Breast epithelium (tissue), 3 donors: ENCODE results near the gene OR4M2.
"Not testable (repeated sequence)": the region's sequence is repeated elsewhere in the genome, so short reads cannot be mapped to it uniquely, and the experiment has no call there.

Experiments
- CTCF ChIP-seq, 3 donors: fragments of 450-650 bp; IDR thresholded peaks; one replicate each; pipeline ENCODE4 v1.5.1; 2016 to 2017; ENCODE audit warnings: antibody characterized with exemption in 3 of 3, mild to moderate bottlenecking in 3 of 3, moderate library complexity in 3 of 3
- POLR2A ChIP-seq: fragments of 450-650 bp; IDR thresholded peaks from one replicate; pipeline ENCODE4 v1.6.1; 2016; ENCODE audit warnings: antibody characterized with exemption, mild to moderate bottlenecking, moderate library complexity
- POLR2AphosphoS5 ChIP-seq, 3 donors: sonication (generic); formaldehyde crosslinking; IDR thresholded peaks; one replicate each; pipeline ENCODE4 v1.6.1; 2017; ENCODE audit warnings: antibody characterized with exemption in 3 of 3

DNA sequence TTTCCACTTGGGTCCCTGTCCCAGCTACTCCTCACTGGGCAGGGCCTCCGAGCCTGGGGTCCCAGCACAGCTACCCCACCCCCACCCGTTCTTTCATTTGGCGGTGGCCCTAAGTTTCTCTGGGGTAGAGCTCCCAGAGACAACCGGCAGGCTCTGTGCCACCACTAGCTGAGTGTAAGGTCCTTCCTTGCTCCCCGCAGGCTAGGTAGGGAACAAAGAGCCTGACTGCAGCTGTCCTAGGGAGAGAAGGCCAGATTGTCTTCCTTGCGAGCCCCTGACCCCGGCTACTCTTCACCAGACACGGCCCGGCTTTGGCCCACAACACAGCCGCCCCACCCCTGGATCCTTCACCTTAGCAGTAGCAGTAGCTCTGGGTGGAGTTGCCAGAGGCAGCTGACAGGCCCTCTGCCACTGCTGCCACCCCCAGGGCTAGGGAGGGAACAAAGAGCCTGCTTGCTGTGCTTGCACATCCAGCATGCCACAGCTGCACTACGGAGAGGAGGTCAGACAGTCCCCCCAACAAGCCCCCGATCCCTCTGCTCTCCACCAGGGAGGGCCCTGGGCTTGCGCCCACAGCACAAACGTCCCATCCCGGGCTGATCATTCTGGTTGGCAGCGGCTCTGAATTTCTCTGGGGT lies 18.4 kb downstream of the OR4M2 start:
- not testable (repeated sequence) for TF ChIP-seq CTCF (IDR thresholded peaks at IDR 0.05); POLR2AphosphoS5 (IDR thresholded peaks at IDR 0.05); POLR2A
